ENCODE measurements around the gene TBXA2R.
A peak's percentile ranks its signal among the peaks of the same experiment; 100 is the strongest.

TBXA2R gene

GRCh38 chr19:3544742-3545668 is 61.7 kb downstream of the TBXA2R start:
- DNase-seq (ENCODE audit: low read depth), result peak; percentile 50
- TF ChIP-seq, protein P1, sequence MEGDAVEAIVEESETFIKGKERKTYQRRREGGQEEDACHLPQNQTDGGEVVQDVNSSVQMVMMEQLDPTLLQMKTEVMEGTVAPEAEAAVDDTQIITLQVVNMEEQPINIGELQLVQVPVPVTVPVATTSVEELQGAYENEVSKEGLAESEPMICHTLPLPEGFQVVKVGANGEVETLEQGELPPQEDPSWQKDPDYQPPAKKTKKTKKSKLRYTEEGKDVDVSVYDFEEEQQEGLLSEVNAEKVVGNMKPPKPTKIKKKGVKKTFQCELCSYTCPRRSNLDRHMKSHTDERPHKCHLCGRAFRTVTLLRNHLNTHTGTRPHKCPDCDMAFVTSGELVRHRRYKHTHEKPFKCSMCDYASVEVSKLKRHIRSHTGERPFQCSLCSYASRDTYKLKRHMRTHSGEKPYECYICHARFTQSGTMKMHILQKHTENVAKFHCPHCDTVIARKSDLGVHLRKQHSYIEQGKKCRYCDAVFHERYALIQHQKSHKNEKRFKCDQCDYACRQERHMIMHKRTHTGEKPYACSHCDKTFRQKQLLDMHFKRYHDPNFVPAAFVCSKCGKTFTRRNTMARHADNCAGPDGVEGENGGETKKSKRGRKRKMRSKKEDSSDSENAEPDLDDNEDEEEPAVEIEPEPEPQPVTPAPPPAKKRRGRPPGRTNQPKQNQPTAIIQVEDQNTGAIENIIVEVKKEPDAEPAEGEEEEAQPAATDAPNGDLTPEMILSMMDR (conservative IDR thresholded peaks at IDR 0.05; ENCODE audit: low read depth, low read length), result peak; percentile 95
- H3K4me3 ChIP-seq (ENCODE audit: low read depth, low read length), result no peak overlapping the region
